Neural progenitor cell (in vitro differentiated cells): Measurements from ENCODE around the gene PLXNA4. TPM values are rescaled to one million over a fixed set of nuclear protein-coding genes. Genes with fewer than 3 reads are reported as not detected.

Source experiments
- DNase-seq: peaks from one replicate; pipeline ENCODE4 v3.0.0-alpha.2; 2016; ENCODE audit warnings: low spot score
- H2AFZ ChIP-seq: fragments of 200-600 bp; sonication (generic); replicated peaks from 2 replicates; pipeline ENCODE4 v1.6.1; 2016; ENCODE audit warnings: antibody characterized with exemption
- H3F3A ChIP-seq: fragments of 200-600 bp; sonication (generic); 2 replicates; pipeline ENCODE4 v1.6.1; 2016; ENCODE audit warnings: antibody characterized with exemption, low read depth
- H3K27ac ChIP-seq: fragments of 200-600 bp; sonication (generic); 2 replicates; pipeline ENCODE4 v1.5.1; 2016; ENCODE audit warnings: mild to moderate bottlenecking
- H3K27me3 ChIP-seq: fragments of 200-600 bp; sonication (generic); 2 replicates; pipeline ENCODE4 v1.6.1; 2016; ENCODE audit warnings: mild to moderate bottlenecking, moderate library complexity
- H3K36me3 ChIP-seq: fragments of 200-600 bp; sonication (generic); 2 replicates; pipeline ENCODE4 v1.5.1; 2016
- H3K4me1 ChIP-seq: fragments of 200-600 bp; sonication (generic); 2 replicates; pipeline ENCODE4 v1.6.1; 2016; ENCODE audit warnings: mixed run types
- H3K4me2 ChIP-seq: fragments of 200-600 bp; sonication (generic); 2 replicates; pipeline ENCODE4 v1.6.1; 2016
- H3K4me3 ChIP-seq: fragments of 200-600 bp; sonication (generic); 2 replicates; pipeline ENCODE4 v1.5.1; 2016
- H3K79me2 ChIP-seq: fragments of 200-600 bp; sonication (generic); 2 replicates; pipeline ENCODE4 v1.6.1; 2016; ENCODE audit warnings: low read depth
- H3K9ac ChIP-seq: fragments of 200-600 bp; sonication (generic); 2 replicates; pipeline ENCODE4 v1.6.1; 2016
- H3K9me3 ChIP-seq: fragments of 200-600 bp; sonication (generic); 2 replicates; pipeline ENCODE4 v1.5.1; 2016; ENCODE audit warnings: low read depth
- H4K20me1 ChIP-seq: fragments of 200-600 bp; sonication (generic); 2 replicates; pipeline ENCODE4 v1.6.1; 2016; ENCODE audit warnings: low read depth
- H3K27ac Mint-ChIP-seq: 3 replicates; pipeline ENCODE4 v1.8.0; 2021; ENCODE audit warnings: mixed read lengths
- H3K27me3 Mint-ChIP-seq: 2 replicates; pipeline ENCODE4 v1.8.0; 2022; ENCODE audit warnings: low read depth, mild to moderate bottlenecking, inconsistent platforms, moderate library complexity, mixed read lengths; ENCODE audit not compliant: insufficient read depth
- H3K36me3 Mint-ChIP-seq: 3 replicates; pipeline ENCODE4 v1.8.0; 2021; ENCODE audit warnings: mixed read lengths
- H3K4me1 Mint-ChIP-seq: 3 replicates; pipeline ENCODE4 v1.8.0; 2021; ENCODE audit warnings: mixed read lengths
- H3K4me3 Mint-ChIP-seq: 3 replicates; pipeline ENCODE4 v1.8.0; 2021; ENCODE audit warnings: mild to moderate bottlenecking, moderate library complexity, mixed read lengths
- H3K9me3 Mint-ChIP-seq: 3 replicates; pipeline ENCODE4 v1.8.0; 2020; ENCODE audit warnings: mixed read lengths
- EZH2 ChIP-seq: fragments of 200-600 bp; sonication (generic); IDR thresholded peaks from 2 replicates; pipeline ENCODE4 v1.6.1; 2017; ENCODE audit warnings: antibody characterized with exemption, mild to moderate bottlenecking, moderate library complexity
- EZH2phosphoT487 ChIP-seq: fragments of 200-600 bp; sonication (generic); IDR thresholded peaks from 2 replicates; pipeline ENCODE4 v1.6.1; 2017; ENCODE audit warnings: antibody characterized with exemption
- total RNA-seq: library from RNA; depleted of rRNA; stranded (reverse); fragments of >200 nt; gene quantifications from 2 replicates; pipeline ENCODE4 v1.2.3, GENCODE V29; 2015; ENCODE audit warnings: low replicate concordance
- TF ChIP-seq, protein P1 (sequence below): fragments of 200-600 bp; sonication (generic); IDR thresholded peaks from 2 replicates; pipeline ENCODE4 v1.5.1; 2017; ENCODE audit warnings: antibody characterized with exemption, mild to moderate bottlenecking

The PLXNA4 gene
- total RNA-seq, 1 donor from 2014 or later: 0.49 TPM

DNA sequence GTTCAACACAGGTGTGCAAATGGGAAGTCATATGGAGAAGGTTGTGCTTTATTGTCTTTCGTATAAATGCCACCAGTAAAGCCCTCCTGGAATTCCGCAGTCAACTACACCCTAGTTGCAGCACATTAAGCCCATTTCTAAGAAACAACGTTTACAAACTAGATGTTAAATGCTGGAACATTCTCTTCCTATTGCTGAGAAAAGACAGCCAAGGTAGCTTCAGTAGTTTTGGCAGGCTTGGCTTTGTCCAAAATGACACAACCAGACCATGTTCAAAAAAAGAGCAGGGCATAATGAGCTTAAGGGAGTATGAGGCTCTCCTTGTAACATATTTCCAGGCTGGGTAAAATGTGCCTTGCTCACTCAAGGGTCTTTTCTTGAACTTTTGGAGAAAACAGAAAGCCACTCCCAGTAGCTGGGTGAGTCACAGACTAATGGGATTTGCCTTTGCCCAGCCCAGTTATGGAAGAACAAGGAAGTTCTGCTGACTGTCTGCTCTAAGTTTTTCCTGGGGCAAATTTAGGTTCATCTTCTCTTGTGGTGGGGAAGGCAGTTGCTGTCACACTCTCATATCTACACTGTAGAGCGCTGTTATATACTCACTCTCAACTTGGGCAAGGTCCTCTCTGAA is 238.7 kb downstream of the PLXNA4 start:
- Mint-ChIP-seq H3K9me3 (no peaks in the 10 kb centered on the region), H3K27ac (no peak overlapping the region), H3K4me3 (no peak overlapping the region), H3K4me1 (no peaks in the 10 kb centered on the region), H3K27me3 (peaks cover 2% of the 10 kb centered on the region), H3K36me3 (no peaks in the 10 kb centered on the region)
- H3F3A ChIP-seq: no peaks in the 10 kb centered on the region
- H3K27ac ChIP-seq: no peak overlapping the region
- no peaks in the 10 kb centered on the region for H4K20me1 ChIP-seq
- H3K36me3 ChIP-seq: no peaks in the 10 kb centered on the region
- no peak overlapping the region for H3K4me2 ChIP-seq
- H3K4me3 ChIP-seq: no peak overlapping the region
- no peaks in the 10 kb centered on the region for H3K9me3 ChIP-seq
- H3K4me1 ChIP-seq: no peaks in the 10 kb centered on the region
- no peaks in the 10 kb centered on the region for H3K79me2 ChIP-seq
- TF ChIP-seq EZH2phosphoT487: no peak
- TF ChIP-seq EZH2: no peak
- TF ChIP-seq, protein P1, sequence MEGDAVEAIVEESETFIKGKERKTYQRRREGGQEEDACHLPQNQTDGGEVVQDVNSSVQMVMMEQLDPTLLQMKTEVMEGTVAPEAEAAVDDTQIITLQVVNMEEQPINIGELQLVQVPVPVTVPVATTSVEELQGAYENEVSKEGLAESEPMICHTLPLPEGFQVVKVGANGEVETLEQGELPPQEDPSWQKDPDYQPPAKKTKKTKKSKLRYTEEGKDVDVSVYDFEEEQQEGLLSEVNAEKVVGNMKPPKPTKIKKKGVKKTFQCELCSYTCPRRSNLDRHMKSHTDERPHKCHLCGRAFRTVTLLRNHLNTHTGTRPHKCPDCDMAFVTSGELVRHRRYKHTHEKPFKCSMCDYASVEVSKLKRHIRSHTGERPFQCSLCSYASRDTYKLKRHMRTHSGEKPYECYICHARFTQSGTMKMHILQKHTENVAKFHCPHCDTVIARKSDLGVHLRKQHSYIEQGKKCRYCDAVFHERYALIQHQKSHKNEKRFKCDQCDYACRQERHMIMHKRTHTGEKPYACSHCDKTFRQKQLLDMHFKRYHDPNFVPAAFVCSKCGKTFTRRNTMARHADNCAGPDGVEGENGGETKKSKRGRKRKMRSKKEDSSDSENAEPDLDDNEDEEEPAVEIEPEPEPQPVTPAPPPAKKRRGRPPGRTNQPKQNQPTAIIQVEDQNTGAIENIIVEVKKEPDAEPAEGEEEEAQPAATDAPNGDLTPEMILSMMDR: no peak
- no peak overlapping the region for H2AFZ ChIP-seq
- no peaks in the 10 kb centered on the region for H3K27me3 ChIP-seq
- H3K9ac ChIP-seq: no peak overlapping the region
- DNase-seq: no peak

DNA sequence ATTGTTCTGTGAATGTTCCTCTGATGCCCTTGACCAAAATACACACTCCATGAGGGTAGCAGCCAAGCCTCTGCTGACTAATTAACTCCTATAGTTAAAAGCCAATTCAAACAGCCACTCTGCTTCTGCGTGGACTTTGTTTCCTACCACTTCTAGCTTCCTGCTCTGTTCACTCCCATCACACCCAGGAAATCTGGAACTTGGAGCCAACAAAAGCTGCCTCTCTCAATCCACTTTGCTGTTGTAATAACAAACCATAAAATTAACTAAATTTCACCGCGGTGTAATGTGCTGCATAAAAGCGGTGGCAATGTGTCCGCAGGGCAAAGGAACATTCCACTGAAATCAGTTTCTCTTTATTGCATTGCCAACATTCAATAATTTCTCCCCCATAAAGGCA is 239.5 kb downstream of the PLXNA4 start:
- Mint-ChIP-seq H3K27me3 (peaks cover 2% of the 10 kb centered on the region), H3K9me3 (no peaks in the 10 kb centered on the region), H3K36me3 (no peaks in the 10 kb centered on the region), H3K4me3 (no peak overlapping the region), H3K4me1 (no peaks in the 10 kb centered on the region), H3K27ac (no peak overlapping the region)
- Histone ChIP-seq H3K27ac (no peak overlapping the region), H3K9ac (no peak overlapping the region), H3F3A (no peaks in the 10 kb centered on the region), H3K4me3 (no peak overlapping the region), H2AFZ (no peak overlapping the region), H3K79me2 (no peaks in the 10 kb centered on the region), H3K9me3 (no peaks in the 10 kb centered on the region), H4K20me1 (no peaks in the 10 kb centered on the region), H3K27me3 (no peaks in the 10 kb centered on the region), H3K36me3 (no peaks in the 10 kb centered on the region), H3K4me2 (no peak overlapping the region), H3K4me1 (no peaks in the 10 kb centered on the region)
- no peak for DNase-seq
- TF ChIP-seq, protein P1: no peak
- TF ChIP-seq EZH2 (no peak), EZH2phosphoT487 (no peak)

DNA sequence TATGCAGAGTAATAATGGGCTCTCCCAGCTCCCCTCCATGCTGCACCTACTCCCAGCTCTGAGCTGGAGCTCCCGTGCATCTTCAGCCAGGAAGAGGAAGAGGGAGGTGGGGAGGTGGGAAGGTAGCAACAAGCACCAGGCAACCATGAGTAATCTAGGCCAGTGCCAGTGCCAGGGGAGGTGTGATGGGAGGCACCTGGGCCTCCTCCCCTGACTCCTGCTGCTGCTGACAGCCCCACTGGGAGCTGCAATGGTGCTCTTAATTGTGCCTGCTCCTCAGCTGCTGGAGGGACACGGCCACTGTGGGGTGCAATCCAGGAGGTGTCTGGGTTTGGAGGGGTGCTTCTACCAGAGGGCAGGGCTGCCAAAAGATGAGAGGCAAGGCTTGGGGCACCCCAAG is 243.0 kb downstream of the PLXNA4 start:
- H3F3A ChIP-seq: no peaks in the 10 kb centered on the region

More for the DNA sequence above, 243.0 kb downstream of the PLXNA4 start:
- no peak overlapping the region for H3K27ac Mint-ChIP-seq
- no peak overlapping the region for H3K27ac ChIP-seq
- no peaks in the 10 kb centered on the region for H3K27me3 ChIP-seq
- no peaks in the 10 kb centered on the region for H3K4me1 ChIP-seq
- no peaks in the 10 kb centered on the region for H3K9me3 Mint-ChIP-seq
- H3K9me3 ChIP-seq: no peaks in the 10 kb centered on the region
- H3K9ac ChIP-seq: no peak overlapping the region
- no peak overlapping the region for H2AFZ ChIP-seq
- H3K4me3 ChIP-seq: no peak overlapping the region
- TF ChIP-seq, protein P1: no peak
- TF ChIP-seq EZH2phosphoT487 (no peak), EZH2 (no peak)
- no peaks in the 10 kb centered on the region for H3K36me3 ChIP-seq
- H3K4me1 Mint-ChIP-seq: no peaks in the 10 kb centered on the region
- H3K4me2 ChIP-seq: no peak overlapping the region
- no peaks in the 10 kb centered on the region for H3K36me3 Mint-ChIP-seq
- no peak for DNase-seq
- H4K20me1 ChIP-seq: no peaks in the 10 kb centered on the region
- H3K79me2 ChIP-seq: no peaks in the 10 kb centered on the region
- H3K4me3 Mint-ChIP-seq: no peak overlapping the region
- peaks cover 5% of the 10 kb centered on the region for H3K27me3 Mint-ChIP-seq
